Adrenal gland (tissue), 12 donors: ENCODE data around the gene MOSPD3. TPM values are rescaled to one million over a fixed set of nuclear protein-coding genes. Genes with fewer than 3 reads are reported as not detected.
A peak's percentile ranks its signal among the peaks of the same experiment; 100 is the strongest.

Experiments used
- DNase-seq, 7 donors: peaks; one replicate each; pipeline ENCODE4 v3.0.0-alpha.2; 2019 to 2020
- H3K27ac ChIP-seq, 5 donors: fragments of 200-600 bp; sonication (generic) in 4 of 5; 1 replicate in 3 of 5; 2 replicates in 2 of 5; pipeline versions ENCODE4 v1.5.1 to v1.8.0; 2016 to 2020; ENCODE audit warnings: mild to moderate bottlenecking in 1 of 5
- H3K27me3 ChIP-seq: fragments of 200-600 bp; 2 replicates; pipeline ENCODE4 v1.8.0; 2021
- H3K36me3 ChIP-seq, 2 donors: fragments of 200-600 bp; replicated peaks in 1 of 2; 1 replicate in 1 of 2; 2 replicates in 1 of 2; pipeline versions ENCODE4 v1.5.1 to v1.8.0; 2018 to 2022
- H3K4me1 ChIP-seq, 2 donors: fragments of 200-600 bp; replicated peaks in 1 of 2; 1 replicate in 1 of 2; 2 replicates in 1 of 2; pipeline versions ENCODE4 v1.5.1 to v1.8.0; 2018 to 2021
- H3K4me3 ChIP-seq, 4 donors: fragments of 200-600 bp; sonication (generic) in 3 of 4; one replicate each; pipeline ENCODE4 v1.5.1; 2016 to 2018
- H3K9me3 ChIP-seq, 3 donors: fragments of 200-600 bp; sonication (generic) in 1 of 3; replicated peaks in 1 of 3; 1 replicate in 2 of 3; 2 replicates in 1 of 3; pipeline versions ENCODE4 v1.5.1 to v1.8.0; 2016 to 2021
- POLR2A ChIP-seq, 2 donors: fragments of 450-650 bp; IDR thresholded peaks; one replicate each; pipeline ENCODE4 v1.6.1; 2017; ENCODE audit warnings: antibody characterized with exemption in 2 of 2, mild to moderate bottlenecking in 2 of 2, moderate library complexity in 1 of 2
- WGBS, 4 donors: extraction: QIAGEN DNeasy Blood & Tissue Kit in 2 of 4; methylation state at CpG; one replicate each; pipeline versions ENCODE4 v1.1.5 to v1.1.7; 2013 to 2017; 5-methylcytosine and 5-hydroxymethylcytosine counted together
- intact Hi-C, 2 donors: fragments of 100-400 bp; cut with DNase I; formaldehyde crosslinking; loops; one replicate each; pipeline versions ENCODE4 v1.14.1 to v1.15.0; 2022 to 2023
- polyA plus RNA-seq, 3 donors: library from polyadenylated mRNA; stranded (reverse); fragments of 200-250 nt in 2 of 3; fragments of 350-450 nt in 1 of 3; fragmentation: Illumina TruSeq in 1 of 3; extraction: RNeasy Lipid Tissue Mini Kit (QIAGEN cat#74804) in 1 of 3; gene quantifications; one replicate each; pipeline ENCODE4 v1.2.3, GENCODE V29; 2013 to 2014
- total RNA-seq, 9 donors: library from RNA; depleted of rRNA in 4 of 9; stranded (reverse); fragments of >200 nt in 4 of 9; fragments of 120-200 nt in 1 of 9; fragmentation: NEBNext Ultra II Directional in 1 of 9; extraction: Animal tissue kit (Norgen Biotek cat#: 25700) in 1 of 9; gene quantifications; one replicate each; pipeline versions ENCODE4 v1.1.0 to v1.2.4, GENCODE V29; 2013 to 2023
- TF ChIP-seq, protein P1 (sequence below), 6 experiments: fragments of 450-650 bp in 4 of 6; fragments of 200-600 bp in 2 of 6; sonication (generic) in 1 of 6; IDR thresholded peaks; 1 replicate in 5 of 6; 2 replicates in 1 of 6; pipeline versions ENCODE4 v1.5.1 to v1.8.0; 2016 to 2021; ENCODE audit warnings: antibody characterized with exemption in 6 of 6, mild to moderate bottlenecking in 2 of 6, moderate library complexity in 1 of 6
- donor health status: healthy with polysubstance abuse.
- donor health status: Bipolar disorder and iron deficiency.
- donor health status: DM: yes; HTN: yes; CAD: no.
- donor health status: DM: no; HTN: no; CAD: no.
- donor health status: DM: no; HTN: no; CAD: no.
- donor health status: DM: yes; HTN: yes; CAD: no.

The MOSPD3 gene
- total and polyA plus RNA-seq, 12 donors, result 14.0 to 54.5 (median 34.7) TPM

DNA sequence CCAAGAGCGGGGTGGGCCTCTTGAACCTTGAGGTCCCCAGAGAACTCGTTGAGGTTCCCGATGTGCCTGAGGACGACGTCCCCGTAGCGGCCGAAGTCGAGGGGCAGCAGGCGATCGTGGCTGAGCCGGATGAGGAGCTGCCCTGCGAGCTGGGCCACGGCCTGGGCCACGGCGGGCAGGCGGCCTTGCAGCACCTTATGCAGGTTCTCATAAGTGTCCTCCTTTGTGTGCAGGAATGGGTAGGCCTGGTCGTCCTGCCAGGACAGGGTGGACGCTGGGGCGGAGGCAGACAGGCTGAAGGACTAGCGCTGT lies 14.9 kb downstream of the MOSPD3 start:
- Histone ChIP-seq H3K36me3 (no peaks in the 10 kb centered on the region), H3K4me3 (no peak overlapping the region), H3K27me3 (no peaks in the 10 kb centered on the region), H3K4me1 (peaks cover 4 to 5% of the 10 kb centered on the region in 2 donors), H3K9me3 (no peaks in the 10 kb centered on the region), H3K27ac (no peak overlapping the region)
- intact Hi-C loops, result loop anchor here in 1 of 2 donors (5.0 kb wide), 1 partner anchor 45 kb away; the partner anchor contains the start of gene GNB2
- TF ChIP-seq, protein P1, sequence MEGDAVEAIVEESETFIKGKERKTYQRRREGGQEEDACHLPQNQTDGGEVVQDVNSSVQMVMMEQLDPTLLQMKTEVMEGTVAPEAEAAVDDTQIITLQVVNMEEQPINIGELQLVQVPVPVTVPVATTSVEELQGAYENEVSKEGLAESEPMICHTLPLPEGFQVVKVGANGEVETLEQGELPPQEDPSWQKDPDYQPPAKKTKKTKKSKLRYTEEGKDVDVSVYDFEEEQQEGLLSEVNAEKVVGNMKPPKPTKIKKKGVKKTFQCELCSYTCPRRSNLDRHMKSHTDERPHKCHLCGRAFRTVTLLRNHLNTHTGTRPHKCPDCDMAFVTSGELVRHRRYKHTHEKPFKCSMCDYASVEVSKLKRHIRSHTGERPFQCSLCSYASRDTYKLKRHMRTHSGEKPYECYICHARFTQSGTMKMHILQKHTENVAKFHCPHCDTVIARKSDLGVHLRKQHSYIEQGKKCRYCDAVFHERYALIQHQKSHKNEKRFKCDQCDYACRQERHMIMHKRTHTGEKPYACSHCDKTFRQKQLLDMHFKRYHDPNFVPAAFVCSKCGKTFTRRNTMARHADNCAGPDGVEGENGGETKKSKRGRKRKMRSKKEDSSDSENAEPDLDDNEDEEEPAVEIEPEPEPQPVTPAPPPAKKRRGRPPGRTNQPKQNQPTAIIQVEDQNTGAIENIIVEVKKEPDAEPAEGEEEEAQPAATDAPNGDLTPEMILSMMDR (IDR thresholded peaks at IDR 0.05), result no peak
- no peak for TF ChIP-seq POLR2A (IDR thresholded peaks at IDR 0.05)
- 70 to 91% (median 86%) methylated on average over 10 to 21 of the region's 21 CpGs for WGBS, 4 donors
- no peak for DNase-seq

DNA sequence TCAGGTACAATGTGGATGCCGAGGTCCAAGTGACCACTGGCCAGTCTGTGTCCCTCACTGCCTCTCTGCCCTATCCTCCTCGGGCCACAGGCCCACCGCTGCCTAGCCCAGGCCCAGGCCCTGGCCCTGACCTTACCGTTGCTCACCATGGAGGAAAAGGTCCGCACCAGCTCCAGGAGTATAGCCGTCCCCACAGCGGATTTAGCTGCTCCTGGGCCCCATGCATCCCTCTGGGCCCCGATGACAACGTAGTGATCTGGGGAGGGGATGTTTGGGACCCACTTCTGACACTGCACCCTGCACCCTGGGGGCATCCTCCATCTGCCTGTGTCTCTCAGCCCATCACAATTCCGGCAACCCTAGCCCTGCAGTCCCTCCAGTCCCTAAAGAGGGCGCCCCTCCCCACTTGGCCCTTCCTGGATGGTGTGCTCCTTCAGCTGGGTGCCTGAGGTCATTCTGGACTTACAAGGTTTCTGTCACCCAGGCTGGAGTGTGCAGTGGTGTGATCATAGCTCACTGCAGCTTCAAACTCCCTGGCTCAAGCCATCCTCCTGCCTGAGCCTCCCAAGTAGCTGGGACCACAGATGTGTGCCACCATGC lies 16.9 kb downstream of the MOSPD3 start:
- H3K4me3 ChIP-seq, result no peak overlapping the region
- intact Hi-C loops, result loop anchor here in 1 of 2 donors (5.0 kb wide), 1 partner anchor 43 kb away; the partner anchor contains the start of gene GNB2
- no peaks in the 10 kb centered on the region for H3K27me3 ChIP-seq
- TF ChIP-seq, protein P1 (IDR thresholded peaks at IDR 0.05), result peak in 3 of 6 experiments; percentile 16 to 32 (median 24)
- no peak for TF ChIP-seq POLR2A (IDR thresholded peaks at IDR 0.05)
- H3K4me1 ChIP-seq, result peaks cover 12 to 15% of the 10 kb centered on the region in 2 donors
- no peaks in the 10 kb centered on the region for H3K36me3 ChIP-seq
- 85 to 90% (median 88%) methylated on average over 5 to 11 of the region's 11 CpGs for WGBS, 4 donors
- H3K27ac ChIP-seq, result no peak overlapping the region
- H3K9me3 ChIP-seq, result no peaks in the 10 kb centered on the region
- DNase-seq, result peak in 5 of 7 donors; percentile 33 to 56 (median 50)

DNA sequence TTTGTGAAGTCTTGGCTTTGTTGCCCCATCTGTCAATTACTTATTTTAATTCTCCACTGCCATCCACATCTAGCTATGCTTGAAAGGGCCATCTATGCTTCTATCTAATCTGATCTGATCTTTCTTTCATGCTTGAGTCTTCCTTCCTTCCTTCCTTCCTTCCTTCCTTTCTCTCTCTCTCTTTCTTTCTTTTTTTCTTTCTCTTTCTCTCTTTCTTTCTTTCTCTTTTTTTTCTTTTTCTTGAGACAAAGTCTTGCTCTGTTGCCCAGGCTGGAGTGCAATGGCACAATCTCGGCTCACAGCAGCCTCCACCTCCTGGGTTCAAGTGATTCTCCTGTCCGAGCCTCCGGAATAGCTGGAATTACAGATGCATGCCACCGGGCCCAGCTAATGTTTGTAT lies 17.7 kb downstream of the MOSPD3 start:
- no peak overlapping the region for H3K4me3 ChIP-seq
- peaks cover 12 to 15% of the 10 kb centered on the region in 2 donors for H3K4me1 ChIP-seq
- H3K27ac ChIP-seq, result no peak overlapping the region
- WGBS, 4 donors, result 91 to 98% (median 95%) methylated on average over 4 of the region's 4 CpGs
- TF ChIP-seq, protein P1 (IDR thresholded peaks at IDR 0.05), result no peak
- no peaks in the 10 kb centered on the region for H3K27me3 ChIP-seq
- H3K9me3 ChIP-seq, result no peaks in the 10 kb centered on the region
- intact Hi-C loops, result no loop called here
- H3K36me3 ChIP-seq, result no peaks in the 10 kb centered on the region
- no peak for DNase-seq

DNA sequence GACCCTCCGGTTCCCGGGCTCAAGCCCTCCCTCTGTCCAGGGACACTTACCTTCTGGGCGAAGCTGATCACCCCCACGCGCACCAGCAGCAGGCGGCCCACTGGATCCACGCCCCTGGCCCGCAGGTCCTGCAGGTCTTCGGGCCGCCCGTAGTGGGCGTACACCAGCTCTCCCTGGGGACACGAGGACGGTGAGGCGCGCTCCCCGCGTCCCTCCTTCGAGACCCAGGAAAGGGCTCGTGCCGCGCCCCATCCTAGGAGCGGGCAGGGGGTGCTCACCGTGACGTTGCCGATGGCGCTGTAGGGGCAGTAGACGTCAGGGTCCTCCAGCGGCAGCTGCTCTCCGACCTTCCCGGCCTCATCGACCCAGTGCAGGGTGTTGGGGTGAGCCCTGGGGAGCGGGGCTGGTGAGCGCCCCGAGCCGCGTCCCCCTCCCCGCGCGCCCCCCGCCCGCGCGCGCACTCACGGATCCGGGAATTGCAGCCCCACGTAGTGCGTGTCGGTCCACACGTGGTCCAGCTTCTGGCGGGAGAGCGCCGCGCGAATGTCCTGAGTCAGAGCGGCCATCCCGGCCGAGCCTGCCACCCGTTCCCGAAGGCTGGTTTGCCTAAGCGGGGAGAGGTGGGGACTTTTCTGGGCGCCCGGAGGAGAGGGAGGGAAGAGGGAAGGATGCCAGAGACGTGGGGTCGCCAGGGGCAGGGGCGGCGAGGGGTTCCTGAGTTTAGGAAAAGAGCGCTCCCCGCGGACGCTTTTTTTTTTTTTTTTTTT lies 20.8 kb downstream of the MOSPD3 start:
- no peaks in the 10 kb centered on the region for H3K27me3 ChIP-seq
- peaks cover 8 to 10% of the 10 kb centered on the region in 2 donors for H3K4me1 ChIP-seq
- H3K27ac ChIP-seq, result no peak overlapping the region
- no peaks in the 10 kb centered on the region for H3K36me3 ChIP-seq
- whole genome bisulfite sequencing, 4 donors, result 1 to 8% (median 3%) methylated on average over 6 to 72 of the region's 72 CpGs
- H3K9me3 ChIP-seq, result no peaks in the 10 kb centered on the region
- peak overlapping the region in 2 of 4 donors; percentile 40 to 64 for H3K4me3 ChIP-seq
- peak in 6 of 7 donors; percentile 48 to 71 (median 56) for DNase-seq
- intact Hi-C loops, result no loop called here
- TF ChIP-seq, protein P1 (IDR thresholded peaks at IDR 0.05), result peak; percentile 17 to 54 (median 34)
- no peak for TF ChIP-seq POLR2A (IDR thresholded peaks at IDR 0.05)
